Measurements from ENCODE around the gene UACA.

Gene UACA

GRCh38 chr15:70775160-70775559 is 11.8 kb upstream of the UACA start:
- in situ Hi-C loops (cut with HindIII; ENCODE audit: low sequenced_read_pairs) = no loop called here
- H3K4me3 ChIP-seq (ENCODE audit: low read depth, low read length) = no peak overlapping the region
- TF ChIP-seq CTCF (IDR thresholded peaks at IDR 0.05; ENCODE audit: low read depth, low read length) = no peak
- DNase-seq (ENCODE audit: low read depth, low spot score) = peak; percentile 77

DNA sequence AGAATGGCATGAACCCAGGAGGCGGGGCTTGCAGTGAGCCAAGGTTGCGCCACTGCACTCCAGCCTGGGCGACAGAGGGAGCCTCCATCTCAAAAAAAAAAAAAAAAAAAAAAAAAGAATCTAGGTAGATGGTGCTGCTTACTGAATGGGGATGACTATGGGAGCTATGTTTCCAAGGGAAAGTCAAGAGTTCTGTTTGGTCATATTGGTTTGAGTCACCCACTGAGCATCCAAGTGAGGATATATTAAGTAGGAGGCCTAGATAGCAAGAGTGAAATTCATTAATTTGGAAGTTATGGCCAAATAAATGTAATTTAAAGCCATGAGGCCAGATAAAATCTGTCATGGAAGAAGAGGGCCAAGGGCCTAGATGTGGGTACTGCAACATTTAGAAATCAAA is 9.0 kb upstream of the UACA start:
- H3K4me3 ChIP-seq (ENCODE audit: low read depth, low read length) = no peak overlapping the region
- no peak for DNase-seq (ENCODE audit: low read depth, low spot score)
- no peak for TF ChIP-seq CTCF (IDR thresholded peaks at IDR 0.05; ENCODE audit: low read depth, low read length)
- in situ Hi-C loops (cut with HindIII; ENCODE audit: low sequenced_read_pairs) = no loop called here

- no peak overlapping the region for H3K4me3 ChIP-seq (ENCODE audit: low read depth, low read length)
- in situ Hi-C loops (cut with HindIII; ENCODE audit: low sequenced_read_pairs) = no loop called here
- no peak for TF ChIP-seq CTCF (IDR thresholded peaks at IDR 0.05; ENCODE audit: low read depth, low read length)
- no peak for DNase-seq (ENCODE audit: low read depth, low spot score)
These were observed 7.5 kb upstream of the UACA start for GRCh38 chr15:70770863-70771262.

GRCh38 chr15:70768257-70768883 is 5.0 kb upstream of the UACA start:
- in situ Hi-C loops (cut with HindIII; ENCODE audit: low sequenced_read_pairs) = no loop called here
- no peak for DNase-seq (ENCODE audit: low read depth, low spot score)
- no peak for TF ChIP-seq CTCF (IDR thresholded peaks at IDR 0.05; ENCODE audit: low read depth, low read length)
- no peak overlapping the region for H3K4me3 ChIP-seq (ENCODE audit: low read depth, low read length)

- no peak for TF ChIP-seq CTCF (IDR thresholded peaks at IDR 0.05; ENCODE audit: low read depth, low read length)
- H3K4me3 ChIP-seq (ENCODE audit: low read depth, low read length) = no peak overlapping the region
- in situ Hi-C loops (cut with HindIII; ENCODE audit: low sequenced_read_pairs) = no loop called here
- no peak for DNase-seq (ENCODE audit: low read depth, low spot score)
These were observed 4.3 kb upstream of the UACA start for GRCh38 chr15:70767667-70768066.

DNA sequence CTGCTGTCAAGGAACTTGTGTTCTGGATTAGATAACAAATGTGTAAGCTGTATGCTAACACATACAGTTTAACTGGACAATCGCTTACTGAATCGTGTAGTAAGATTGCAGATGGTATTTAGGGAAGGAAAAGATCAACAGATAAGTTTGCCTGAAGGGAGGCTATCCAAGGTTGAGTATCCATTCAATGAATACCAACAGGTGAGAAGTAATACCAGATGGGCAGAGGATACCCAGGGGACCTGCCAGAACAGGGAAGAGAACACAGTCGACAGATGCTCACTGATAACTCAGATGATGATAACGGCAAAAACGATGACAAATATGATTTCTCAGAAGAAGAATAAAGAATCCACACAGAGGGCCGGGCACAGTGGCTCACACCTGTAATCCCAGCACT is 3.2 kb upstream of the UACA start:
- TF ChIP-seq CTCF (IDR thresholded peaks at IDR 0.05; ENCODE audit: low read depth, low read length) = no peak
- in situ Hi-C loops (cut with HindIII; ENCODE audit: low sequenced_read_pairs) = no loop called here

More for the DNA sequence above, 3.2 kb upstream of the UACA start:
- DNase-seq (ENCODE audit: low read depth, low spot score) = no peak
- H3K4me3 ChIP-seq (ENCODE audit: low read depth, low read length) = no peak overlapping the region
